HepG2 (cell line): ENCODE results near the gene PPY. TPM values are rescaled to one million over a fixed set of nuclear protein-coding genes. Genes with fewer than 3 reads are reported as not detected.

Experiments
- ATAC-seq: fragments of 200-7000 bp; cut with Tn5 transposase; 3 replicates; pipeline ENCODE4 v1.9.1; 2020; ENCODE audit warnings: mild to moderate bottlenecking, moderate library complexity
- BruUV-seq: library from RNA; stranded (reverse); fragments of 400-500 nt; replicated peaks from 2 replicates; lab custom pipeline; 2021; lab: Mats Ljungman, UMichigan
- CTCF ChIA-PET: fragments of 300-600 bp; formaldehyde crosslinking; extraction: SDS; loops from one replicate; lab custom pipeline; 2021; ENCODE audit warnings: low total read pairs, inconsistent platforms, low intra/inter-chr PET ratio; lab: Yijun Ruan, JAX
- POLR2A ChIA-PET: fragments of 350-600 bp; sonication (Branson Sonifier 250); formaldehyde crosslinking; loops from one replicate; lab custom pipeline; 2020; ENCODE audit warnings: antibody characterized with exemption, inconsistent platforms; lab: Yijun Ruan, JAX
- DNase-seq: peaks from one replicate; pipeline ENCODE4 v3.0.0-alpha.2; 2015; ENCODE audit warnings: low spot score
- FAIRE-seq: peaks from 3 replicates; lab custom pipeline; 2011; peaks lifted over from hg19 to GRCh38; lab: Jason Lieb, UNC
- H2AFZ ChIP-seq: one replicate; pipeline ENCODE4 v1.6.1; 2011; ENCODE audit warnings: low read length, inconsistent platforms
- H3K27ac ChIP-seq: fragments of 300-600 bp; 3 replicates; pipeline ENCODE4 v1.8.0; 2011; ENCODE audit warnings: mixed run types, mild to moderate bottlenecking, mixed read lengths, low read length, inconsistent platforms; ENCODE audit not compliant: insufficient read depth; ENCODE audit errors: extremely low read length
- H3K27me3 ChIP-seq, 2 experiments: fragments of 200-600 bp in 1 of 2; 2 replicates in 1 of 2; 3 replicates in 1 of 2; pipeline versions ENCODE4 v1.6.0 to v1.8.0; 2011; ENCODE audit warnings: low read length in 2 of 2, mild to moderate bottlenecking in 2 of 2, moderate library complexity in 2 of 2, inconsistent platforms in 1 of 2; ENCODE audit not compliant: insufficient read depth in 2 of 2, control insufficient read depth in 1 of 2
- H3K36me3 ChIP-seq, 2 experiments: fragments of 200-600 bp in 1 of 2; replicated peaks in 1 of 2; 2 replicates in 1 of 2; 3 replicates in 1 of 2; pipeline versions ENCODE4 v1.5.1 to v1.8.0; 2011; ENCODE audit warnings: low read length in 2 of 2, inconsistent platforms in 1 of 2; ENCODE audit not compliant: insufficient read depth in 2 of 2, control insufficient read depth in 1 of 2
- H3K4me1 ChIP-seq: 2 replicates; pipeline ENCODE4 v1.5.1; 2012; ENCODE audit warnings: low read length, inconsistent platforms; ENCODE audit not compliant: insufficient read depth
- H3K4me2 ChIP-seq: 2 replicates; pipeline ENCODE4 v1.6.0; 2011; ENCODE audit warnings: low read depth, low read length, inconsistent platforms
- H3K4me3 ChIP-seq, 3 experiments: fragments of 200-600 bp in 1 of 3; sonication (generic), shearing (Covaris generic) in 1 of 3; replicated peaks in 1 of 3; 2 replicates each; pipeline ENCODE4 v1.5.1; 2011 to 2016; ENCODE audit warnings: low read length in 3 of 3, inconsistent platforms in 2 of 3, low read depth in 2 of 3, mild to moderate bottlenecking in 2 of 3, control low read depth in 1 of 3, mixed read lengths in 1 of 3; ENCODE audit not compliant: insufficient read depth in 1 of 3
- H3K79me2 ChIP-seq: one replicate; pipeline ENCODE4 v1.6.1; 2011; ENCODE audit warnings: low read length, inconsistent platforms; ENCODE audit not compliant: insufficient read depth
- H3K9ac ChIP-seq: 2 replicates; pipeline ENCODE4 v1.6.0; 2011; ENCODE audit warnings: mild to moderate bottlenecking, low read depth, low read length, inconsistent platforms; ENCODE audit not compliant: insufficient read depth
- H3K9me3 ChIP-seq: 2 replicates; pipeline ENCODE4 v1.5.1; 2012; ENCODE audit warnings: mild to moderate bottlenecking, low read length
- H4K20me1 ChIP-seq: 2 replicates; pipeline ENCODE4 v1.6.0; 2011; ENCODE audit warnings: inconsistent platforms, mild to moderate bottlenecking, low read length, moderate library complexity; ENCODE audit not compliant: insufficient read depth
- CHD2 ChIP-seq: IDR thresholded peaks from 2 replicates; pipeline ENCODE4 v1.6.1; 2011; ENCODE audit warnings: low read depth, low read length, improper control_type of control experiment
- FOXP1 ChIP-seq, 2 experiments: fragments of 450-650 bp in 1 of 2; IDR thresholded peaks; 2 replicates each; pipeline ENCODE4 v1.6.1; 2017 to 2018; ENCODE audit warnings: antibody characterized with exemption in 1 of 2
- KDM5B ChIP-seq: sonication (generic); formaldehyde crosslinking; IDR thresholded peaks from 2 replicates; pipeline ENCODE4 v1.4.0; 2020; ENCODE audit warnings: missing genetic modification reagents, mild to moderate bottlenecking, borderline replicate concordance
- SSRP1 ChIP-seq: IDR thresholded peaks from 2 replicates; pipeline ENCODE4 v1.6.1; 2016; ENCODE audit warnings: control low read depth
- TRIM22 ChIP-seq: fragments of 450-650 bp; IDR thresholded peaks from 2 replicates; pipeline ENCODE4 v1.6.1; 2017
- ZNF180 ChIP-seq: sonication (generic); formaldehyde crosslinking; IDR thresholded peaks from 2 replicates; pipeline ENCODE4 v1.4.0; 2020; ENCODE audit warnings: low read depth, missing genetic modification reagents, borderline replicate concordance
- ZNF205 ChIP-seq: IDR thresholded peaks from 2 replicates; pipeline ENCODE4 v1.6.1; 2018; ENCODE audit warnings: missing biosample characterization, missing genetic modification reagents
- ZNF253 ChIP-seq: sonication (generic); formaldehyde crosslinking; IDR thresholded peaks from 2 replicates; pipeline ENCODE4 v1.8.0; 2022; ENCODE audit warnings: mild to moderate bottlenecking, missing genetic modification reagents, borderline replicate concordance
- ZNF329 ChIP-seq: sonication (generic); formaldehyde crosslinking; IDR thresholded peaks from 2 replicates; pipeline ENCODE4 v1.9.0; 2021; ENCODE audit warnings: low read depth, mild to moderate bottlenecking, missing genetic modification reagents
- ZNF770 ChIP-seq: sonication (generic); formaldehyde crosslinking; IDR thresholded peaks from 2 replicates; pipeline ENCODE4 v1.5.0; 2020; ENCODE audit warnings: mild to moderate bottlenecking, missing genetic modification reagents
- ZSCAN29 ChIP-seq: sonication (generic); formaldehyde crosslinking; conservative IDR thresholded peaks from 2 replicates; pipeline ENCODE4 v1.4.0; 2020; ENCODE audit warnings: mild to moderate bottlenecking, missing genetic modification reagents
- whole genome bisulfite sequencing: methylation state at CpG from one replicate; pipeline ENCODE4 v1.1.6; 2017; ENCODE audit warnings: low lambda C conversion rate; 5-methylcytosine and 5-hydroxymethylcytosine counted together
- in situ Hi-C: cut with HindIII; loops from 2 replicates; pipeline ENCODE4 v1.10.0; 2017; ENCODE audit warnings: low pct_unique_long_range_greater_than_20kb; ENCODE audit not compliant: extremely low pct_ligation_motif_present
- intact Hi-C: fragments of 100-400 bp; cut with micrococcal nuclease; formaldehyde crosslinking; loops from one replicate; pipeline ENCODE4 v1.10.0; 2022; ENCODE audit not compliant: unreplicated experiment
- polyA plus RNA-seq, 8 experiments: library from polyadenylated mRNA; depleted of rRNA in 3 of 8; stranded (reverse) in 7 of 8; unstranded in 1 of 8; fragments of >200 nt; fragmentation: Illumina TruSeq in 4 of 8; extraction: Trizol in 4 of 8; gene quantifications; 2 replicates each; pipeline versions ENCODE4 v1.2.1 to v1.2.3, GENCODE V29; 2011 to 2016; ENCODE audit warnings: low read depth in 4 of 8, missing spikeins in 1 of 8, mixed read lengths in 1 of 8; ENCODE audit not compliant: insufficient read depth in 1 of 8
- total RNA-seq, 5 experiments: library from RNA; depleted of rRNA; stranded (reverse); fragments of >200 nt; fragmentation: Illumina TruSeq; extraction: Trizol; gene quantifications; 2 replicates each; pipeline ENCODE4 v1.2.3, GENCODE V29; 2016; ENCODE audit warnings: low read depth in 1 of 5
- TF ChIP-seq, protein P1 (sequence below), 2 experiments: fragments of 450-650 bp in 1 of 2; sonication (generic) in 1 of 2; formaldehyde crosslinking in 1 of 2; IDR thresholded peaks; 2 replicates each; pipeline versions ENCODE4 v1.6.1 to v1.8.0; 2016 to 2022; ENCODE audit warnings: antibody characterized with exemption in 1 of 2, mild to moderate bottlenecking in 1 of 2, missing genetic modification reagents in 1 of 2

PPY gene
- total and polyA plus RNA-seq, 2 of the 13 experiments (the other 11 are each of a cell fraction or from before 2014, with no cell fraction given), result not detected

DNA sequence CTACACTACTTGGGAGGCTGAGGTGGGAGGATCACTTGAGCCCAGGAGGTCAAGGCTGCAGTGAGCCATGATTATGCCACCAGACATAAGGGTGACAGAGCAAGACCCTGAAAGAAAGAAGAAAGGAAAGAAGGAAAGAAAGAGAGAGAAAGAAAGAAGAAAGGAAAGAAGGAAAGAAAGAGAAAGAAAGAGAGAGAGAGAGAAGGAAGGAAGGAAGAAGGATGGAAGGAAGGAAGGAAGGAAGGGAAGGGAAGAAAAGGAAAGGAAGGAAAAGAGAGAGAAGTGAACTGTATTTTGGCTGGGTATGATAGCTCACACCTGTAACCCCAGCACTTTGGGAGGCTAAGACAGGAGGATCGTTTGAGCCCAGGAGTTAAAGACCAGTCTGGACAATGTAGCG, 35.8 kb upstream of the PPY start:
- 20% methylated on average over 2 of the region's 2 CpGs for WGBS
- POLR2A ChIA-PET, result no interaction called here
- 0 out of 2 replicates have a peak, but pooled peaks have one; percentile 14 for TF ChIP-seq ZNF770 (CRISPR knock-in tag)
- no peak for TF ChIP-seq KDM5B (CRISPR knock-in tag)
- no peak for TF ChIP-seq ZNF180 (CRISPR knock-in tag)
- no peak for TF ChIP-seq ZSCAN29 (CRISPR knock-in tag)
- TF ChIP-seq CHD2, result no peak
- no peak for TF ChIP-seq SSRP1 (CRISPR knock-in tag)
- TF ChIP-seq ZNF329, result no peak
- TF ChIP-seq FOXP1 (IDR thresholded peaks at IDR 0.05), result 0 out of 2 replicates have a peak, but pooled peaks have one; percentile 22
- no peak for TF ChIP-seq FOXP1 (CRISPR knock-in tag; IDR thresholded peaks at IDR 0.05)
- no peak for TF ChIP-seq ZNF205 (CRISPR knock-in tag)
- 0 out of 2 replicates have a peak, but pooled peaks have one; percentile 62 for TF ChIP-seq TRIM22
- TF ChIP-seq, protein P1, sequence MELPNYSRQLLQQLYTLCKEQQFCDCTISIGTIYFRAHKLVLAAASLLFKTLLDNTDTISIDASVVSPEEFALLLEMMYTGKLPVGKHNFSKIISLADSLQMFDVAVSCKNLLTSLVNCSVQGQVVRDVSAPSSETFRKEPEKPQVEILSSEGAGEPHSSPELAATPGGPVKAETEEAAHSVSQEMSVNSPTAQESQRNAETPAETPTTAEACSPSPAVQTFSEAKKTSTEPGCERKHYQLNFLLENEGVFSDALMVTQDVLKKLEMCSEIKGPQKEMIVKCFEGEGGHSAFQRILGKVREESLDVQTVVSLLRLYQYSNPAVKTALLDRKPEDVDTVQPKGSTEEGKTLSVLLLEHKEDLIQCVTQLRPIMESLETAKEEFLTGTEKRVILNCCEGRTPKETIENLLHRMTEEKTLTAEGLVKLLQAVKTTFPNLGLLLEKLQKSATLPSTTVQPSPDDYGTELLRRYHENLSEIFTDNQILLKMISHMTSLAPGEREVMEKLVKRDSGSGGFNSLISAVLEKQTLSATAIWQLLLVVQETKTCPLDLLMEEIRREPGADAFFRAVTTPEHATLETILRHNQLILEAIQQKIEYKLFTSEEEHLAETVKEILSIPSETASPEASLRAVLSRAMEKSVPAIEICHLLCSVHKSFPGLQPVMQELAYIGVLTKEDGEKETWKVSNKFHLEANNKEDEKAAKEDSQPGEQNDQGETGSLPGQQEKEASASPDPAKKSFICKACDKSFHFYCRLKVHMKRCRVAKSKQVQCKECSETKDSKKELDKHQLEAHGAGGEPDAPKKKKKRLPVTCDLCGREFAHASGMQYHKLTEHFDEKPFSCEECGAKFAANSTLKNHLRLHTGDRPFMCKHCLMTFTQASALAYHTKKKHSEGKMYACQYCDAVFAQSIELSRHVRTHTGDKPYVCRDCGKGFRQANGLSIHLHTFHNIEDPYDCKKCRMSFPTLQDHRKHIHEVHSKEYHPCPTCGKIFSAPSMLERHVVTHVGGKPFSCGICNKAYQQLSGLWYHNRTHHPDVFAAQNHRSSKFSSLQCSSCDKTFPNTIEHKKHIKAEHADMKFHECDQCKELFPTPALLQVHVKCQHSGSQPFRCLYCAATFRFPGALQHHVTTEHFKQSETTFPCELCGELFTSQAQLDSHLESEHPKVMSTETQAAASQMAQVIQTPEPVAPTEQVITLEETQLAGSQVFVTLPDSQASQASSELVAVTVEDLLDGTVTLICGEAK (IDR thresholded peaks at IDR 0.05), result 0 out of 2 replicates have a peak, but pooled peaks have one; percentile 25
- TF ChIP-seq, protein P1 (CRISPR knock-in tag; IDR thresholded peaks at IDR 0.05), result no peak
- no peak for TF ChIP-seq ZNF253

More for the DNA sequence above, 35.8 kb upstream of the PPY start:
- ATAC-seq, result no peak
- no TSS peak for BruUV-seq
- Histone ChIP-seq H4K20me1 (no peaks in the 10 kb centered on the region), H3K4me2 (no peak overlapping the region), H3K4me1 (peaks cover 38% of the 10 kb centered on the region), H3K9me3 (no peaks in the 10 kb centered on the region), H3K4me3 (no peak overlapping the region), H3K9ac (no peak overlapping the region), H3K79me2 (no peaks in the 10 kb centered on the region), H2AFZ (no peak overlapping the region), H3K36me3 (no peaks in the 10 kb centered on the region), H3K27me3 (peaks cover 9 to 66% of the 10 kb centered on the region in 2 experiments), H3K27ac (no peak overlapping the region)
- CTCF ChIA-PET, result no interaction called here
- DNase-seq, result no peak
- intact Hi-C loops, result no loop called here
- in situ Hi-C loops, result no loop called here
- FAIRE-seq, result no peak
